ENCODE results near the gene TAF5. TPM values are rescaled to one million over a fixed set of nuclear protein-coding genes. Genes with fewer than 3 reads are reported as not detected.

TAF5 gene
- total and polyA plus RNA-seq, 2 donors (not counting 1 experiment from before 2014, with no cell fraction given), result 2.4 to 5.5 TPM

GRCh38 chr10:103367379-103367781, 396 bp upstream of the TAF5 start:
- TF ChIP-seq EZH2 (IDR thresholded peaks at IDR 0.05; ENCODE audit: borderline replicate concordance, insufficient read depth, low read depth, low read length, poor library complexity, severe bottlenecking), result no peak
- TF ChIP-seq, protein P1, sequence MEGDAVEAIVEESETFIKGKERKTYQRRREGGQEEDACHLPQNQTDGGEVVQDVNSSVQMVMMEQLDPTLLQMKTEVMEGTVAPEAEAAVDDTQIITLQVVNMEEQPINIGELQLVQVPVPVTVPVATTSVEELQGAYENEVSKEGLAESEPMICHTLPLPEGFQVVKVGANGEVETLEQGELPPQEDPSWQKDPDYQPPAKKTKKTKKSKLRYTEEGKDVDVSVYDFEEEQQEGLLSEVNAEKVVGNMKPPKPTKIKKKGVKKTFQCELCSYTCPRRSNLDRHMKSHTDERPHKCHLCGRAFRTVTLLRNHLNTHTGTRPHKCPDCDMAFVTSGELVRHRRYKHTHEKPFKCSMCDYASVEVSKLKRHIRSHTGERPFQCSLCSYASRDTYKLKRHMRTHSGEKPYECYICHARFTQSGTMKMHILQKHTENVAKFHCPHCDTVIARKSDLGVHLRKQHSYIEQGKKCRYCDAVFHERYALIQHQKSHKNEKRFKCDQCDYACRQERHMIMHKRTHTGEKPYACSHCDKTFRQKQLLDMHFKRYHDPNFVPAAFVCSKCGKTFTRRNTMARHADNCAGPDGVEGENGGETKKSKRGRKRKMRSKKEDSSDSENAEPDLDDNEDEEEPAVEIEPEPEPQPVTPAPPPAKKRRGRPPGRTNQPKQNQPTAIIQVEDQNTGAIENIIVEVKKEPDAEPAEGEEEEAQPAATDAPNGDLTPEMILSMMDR (IDR thresholded peaks at IDR 0.05), result no peak
- WGBS (ENCODE audit: insufficient coverage), result no CpG with 5 or more reads among the region's 10 CpGs
- peak overlapping the region; percentile 73 for H3K9ac ChIP-seq (ENCODE audit: low read length)
- peak overlapping the region; percentile 97 for H2AFZ ChIP-seq (ENCODE audit: insufficient read depth, low read depth, low read length, poor library complexity, severe bottlenecking)
- no peaks in the 10 kb centered on the region for H4K20me1 ChIP-seq (ENCODE audit: control insufficient read depth, insufficient read depth, low read length, poor library complexity, severe bottlenecking)
- ATAC-seq (ENCODE audit: low read depth) (no peak), DNase-seq (no peak)
- H3K9me3 Mint-ChIP-seq (ENCODE audit: insufficient read depth), result no peaks in the 10 kb centered on the region
- H3K9me3 ChIP-seq (ENCODE audit: control extremely low read depth in 1 of 3, control insufficient read depth in 2 of 3, insufficient read depth in 1 of 3, low read length in 2 of 3), result no peaks in the 10 kb centered on the region
- intact Hi-C loops (cut with micrococcal nuclease), result loop anchor here (1.0 to 10.0 kb wide), 4 partner anchors 16 to 755 kb away; partner anchors contain the start of genes PCGF6, SFR1 and WBP1L
- H3K4me2 ChIP-seq (replicated peaks; ENCODE audit: low read depth, low read length, poor library complexity, severe bottlenecking), result peak overlapping the region; percentile 84
- H3K4me3 Mint-ChIP-seq, result peak overlapping the region; percentile 98
- ChIA-PET POLR2A (interaction anchor here (0.5 to 2.0 kb wide), 8 partner anchors 11 to 725 kb away, joined by 3 to 8 read pairs (median 4); partner anchors contain the start of genes ATP5MK, CNNM2, PCGF6 and PDCD11), CTCF (interaction anchor here (1.0 to 1.3 kb wide), 3 partner anchors 17 to 451 kb away, joined by 3 read pairs; no protein-coding TSS in a partner anchor)
- peaks cover 10% of the 10 kb centered on the region for H3K4me1 Mint-ChIP-seq
- H3K27me3 Mint-ChIP-seq, result no peaks in the 10 kb centered on the region
- H3K27ac ChIP-seq (ENCODE audit: low read length in 2 of 2), result peak overlapping the region; percentile 62 to 81
- H3K4me1 ChIP-seq (ENCODE audit: control insufficient read depth in 2 of 2, insufficient read depth in 2 of 2, low read length in 2 of 2), result peaks cover 3 to 16% of the 10 kb centered on the region in 2 donors
- H3K4me3 ChIP-seq (ENCODE audit: control extremely low read depth in 1 of 5, extremely low read depth in 1 of 5, insufficient read depth in 1 of 5, low read depth in 2 of 5, low read length in 4 of 5), result peak overlapping the region; percentile 59 to 93 (median 88)
- peak overlapping the region; percentile 97 for H3K27ac Mint-ChIP-seq
- H3K79me2 ChIP-seq (ENCODE audit: control insufficient read depth, insufficient read depth, low read length), result peaks cover 27% of the 10 kb centered on the region
- no peaks in the 10 kb centered on the region for H3K36me3 ChIP-seq (replicated peaks in 1 of 2; ENCODE audit: control extremely low read depth in 1 of 2, control insufficient read depth in 1 of 2, extremely low read depth in 1 of 2, insufficient read depth in 2 of 2, low read length in 1 of 2)
- H3K27me3 ChIP-seq (replicated peaks in 1 of 4; ENCODE audit: control extremely low read depth in 1 of 4, control insufficient read depth in 3 of 4, insufficient read depth in 4 of 4, low read length in 3 of 4), result no peaks in the 10 kb centered on the region

DNA sequence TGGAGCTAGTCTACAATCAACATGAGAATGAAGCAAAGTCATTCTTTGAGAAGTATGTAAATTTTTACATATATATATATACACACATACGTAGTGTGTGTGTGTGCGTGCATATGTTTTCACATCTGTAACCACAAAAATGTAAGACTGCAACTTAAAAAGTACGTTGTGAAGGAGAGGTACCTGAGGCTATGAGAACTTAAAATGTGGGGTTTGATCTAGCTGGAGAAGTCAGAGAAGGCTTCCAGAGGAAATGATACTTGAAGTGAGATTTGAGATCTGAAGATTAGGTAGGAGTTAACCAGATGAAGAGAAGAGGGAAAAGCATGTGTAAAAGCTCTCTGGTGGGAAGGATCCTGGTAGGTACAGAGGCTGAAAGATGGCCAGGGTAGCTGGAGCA, 5.8 kb downstream of the TAF5 start:
- ATAC-seq (ENCODE audit: low read depth) (no peak), DNase-seq (no peak)
- no peak overlapping the region for H3K4me3 ChIP-seq (ENCODE audit: control extremely low read depth in 1 of 5, extremely low read depth in 1 of 5, insufficient read depth in 1 of 5, low read depth in 2 of 5, low read length in 4 of 5)
- H3K9me3 Mint-ChIP-seq (ENCODE audit: insufficient read depth), result no peaks in the 10 kb centered on the region
- H2AFZ ChIP-seq (ENCODE audit: insufficient read depth, low read depth, low read length, poor library complexity, severe bottlenecking), result no peak overlapping the region
- 57% methylated on average over 1 of the region's 3 CpGs for WGBS (ENCODE audit: insufficient coverage)
- ChIA-PET POLR2A (no interaction called here), CTCF (no interaction called here)
- H3K27me3 ChIP-seq (replicated peaks in 1 of 4; ENCODE audit: control extremely low read depth in 1 of 4, control insufficient read depth in 3 of 4, insufficient read depth in 4 of 4, low read length in 3 of 4), result no peaks in the 10 kb centered on the region
- H4K20me1 ChIP-seq (ENCODE audit: control insufficient read depth, insufficient read depth, low read length, poor library complexity, severe bottlenecking), result no peaks in the 10 kb centered on the region
- no peak overlapping the region for H3K4me3 Mint-ChIP-seq
- H3K36me3 ChIP-seq (replicated peaks in 1 of 2; ENCODE audit: control extremely low read depth in 1 of 2, control insufficient read depth in 1 of 2, extremely low read depth in 1 of 2, insufficient read depth in 2 of 2, low read length in 1 of 2), result peaks cover 8 to 26% of the 10 kb centered on the region in 2 experiments
- H3K9ac ChIP-seq (ENCODE audit: low read length), result no peak overlapping the region
- no peaks in the 10 kb centered on the region for H3K27me3 Mint-ChIP-seq
- H3K27ac ChIP-seq (ENCODE audit: low read length in 2 of 2), result no peak overlapping the region
- no peak overlapping the region for H3K4me2 ChIP-seq (replicated peaks; ENCODE audit: low read depth, low read length, poor library complexity, severe bottlenecking)
- peaks cover 4% of the 10 kb centered on the region for H3K4me1 Mint-ChIP-seq
- H3K9me3 ChIP-seq (ENCODE audit: control extremely low read depth in 1 of 3, control insufficient read depth in 2 of 3, insufficient read depth in 1 of 3, low read length in 2 of 3), result no peaks in the 10 kb centered on the region
- peaks cover 0 to 11% of the 10 kb centered on the region in 2 donors for H3K4me1 ChIP-seq (ENCODE audit: control insufficient read depth in 2 of 2, insufficient read depth in 2 of 2, low read length in 2 of 2)
- intact Hi-C loops (cut with micrococcal nuclease), result no loop called here
- no peak for TF ChIP-seq EZH2 (IDR thresholded peaks at IDR 0.05; ENCODE audit: borderline replicate concordance, insufficient read depth, low read depth, low read length, poor library complexity, severe bottlenecking)
- TF ChIP-seq, protein P1 (IDR thresholded peaks at IDR 0.05), result no peak
- peaks cover 27% of the 10 kb centered on the region for H3K79me2 ChIP-seq (ENCODE audit: control insufficient read depth, insufficient read depth, low read length)
- no peak overlapping the region for H3K27ac Mint-ChIP-seq
